Hepatocyte (in vitro differentiated cells): ENCODE data around the gene PLPP1. TPM values are rescaled to one million over a fixed set of nuclear protein-coding genes. Genes with fewer than 3 reads are reported as not detected.
A peak's percentile ranks its signal among the peaks of the same experiment; 100 is the strongest.

Experiments used
- DNase-seq: peaks from one replicate; pipeline ENCODE4 v3.0.0-alpha.2; 2016; ENCODE audit warnings: low spot score
- H2AFZ ChIP-seq: fragments of 200-600 bp; sonication (generic); 2 replicates; pipeline ENCODE4 v1.6.0; 2016; ENCODE audit warnings: antibody characterized with exemption, mild to moderate bottlenecking
- H3K27ac ChIP-seq: fragments of 200-600 bp; sonication (generic); 2 replicates; pipeline ENCODE4 v1.5.1; 2016; ENCODE audit warnings: mild to moderate bottlenecking
- H3K27me3 ChIP-seq: fragments of 200-600 bp; sonication (generic); 2 replicates; pipeline ENCODE4 v1.6.1; 2016
- H3K36me3 ChIP-seq: fragments of 200-600 bp; sonication (generic); replicated peaks from 2 replicates; pipeline ENCODE4 v1.5.1; 2016; ENCODE audit warnings: low read depth; ENCODE audit not compliant: insufficient read depth
- H3K4me1 ChIP-seq: fragments of 200-600 bp; sonication (generic); 2 replicates; pipeline ENCODE4 v1.5.1; 2016; ENCODE audit warnings: mild to moderate bottlenecking, moderate library complexity; ENCODE audit not compliant: insufficient read depth
- H3K4me2 ChIP-seq: fragments of 200-600 bp; sonication (generic); 2 replicates; pipeline ENCODE4 v1.6.0; 2016
- H3K4me3 ChIP-seq: fragments of 200-600 bp; sonication (generic); 2 replicates; pipeline ENCODE4 v1.5.1; 2016; ENCODE audit warnings: mild to moderate bottlenecking
- H3K79me2 ChIP-seq: fragments of 200-600 bp; sonication (generic); 2 replicates; pipeline ENCODE4 v1.6.0; 2017; ENCODE audit warnings: mild to moderate bottlenecking
- H3K9me2 ChIP-seq: fragments of 200-600 bp; sonication (generic); replicated peaks from 2 replicates; pipeline ENCODE4 v1.6.0; 2017; ENCODE audit warnings: mild to moderate bottlenecking; ENCODE audit not compliant: insufficient read depth
- H3K9me3 ChIP-seq: fragments of 200-600 bp; sonication (generic); 2 replicates; pipeline ENCODE4 v1.5.1; 2016; ENCODE audit warnings: low read depth, mild to moderate bottlenecking
- H4K20me1 ChIP-seq: fragments of 200-600 bp; sonication (generic); 2 replicates; pipeline ENCODE4 v1.6.0; 2016; ENCODE audit warnings: mild to moderate bottlenecking; ENCODE audit not compliant: insufficient read depth, poor library complexity, severe bottlenecking
- CTCF ChIP-seq: fragments of 200-600 bp; sonication (generic); IDR thresholded peaks from 2 replicates; pipeline ENCODE4 v1.5.1; 2016; ENCODE audit warnings: antibody characterized with exemption, mild to moderate bottlenecking; ENCODE audit not compliant: poor library complexity
- EZH2 ChIP-seq: fragments of 200-600 bp; sonication (generic); IDR thresholded peaks from 2 replicates; pipeline ENCODE4 v1.6.1; 2016; ENCODE audit warnings: antibody characterized with exemption, mild to moderate bottlenecking, borderline replicate concordance
- EZH2phosphoT487 ChIP-seq: fragments of 200-600 bp; sonication (generic); IDR thresholded peaks from one replicate; pipeline ENCODE4 v1.6.1; 2018; ENCODE audit warnings: antibody characterized with exemption, mild to moderate bottlenecking, low read depth, moderate library complexity; ENCODE audit not compliant: unreplicated experiment, severe bottlenecking
- WGBS: methylation state at CpG from one replicate; pipeline ENCODE4 v1.1.6; 2016; ENCODE audit warnings: low lambda C conversion rate; ENCODE audit errors: missing lambda C conversion rate; 5-methylcytosine and 5-hydroxymethylcytosine counted together
- polyA plus RNA-seq: library from polyadenylated mRNA; unstranded; fragments of >200 nt; fragmentation: Nextera tagmentation; extraction: Ambion mirVana; gene quantifications from 2 replicates; pipeline ENCODE4 v1.2.1, GENCODE V29; 2016
- total RNA-seq: library from RNA; depleted of rRNA; stranded (reverse); fragments of >200 nt; gene quantifications from 2 replicates; pipeline ENCODE4 v1.2.3, GENCODE V29; 2014

PLPP1 gene
- total and polyA plus RNA-seq, 2 experiments from 2014 or later = 80.1 to 84.9 TPM

GRCh38 chr5:55437859-55438206, 96.9 kb downstream of the PLPP1 start:
- no peak overlapping the region for H3K4me3 ChIP-seq
- H3K27me3 ChIP-seq = no peaks in the 10 kb centered on the region
- TF ChIP-seq EZH2phosphoT487 = no peak
- TF ChIP-seq CTCF = no peak
- TF ChIP-seq EZH2 = no peak
- H3K79me2 ChIP-seq = peaks cover 6% of the 10 kb centered on the region
- H3K4me1 ChIP-seq = peaks cover 20% of the 10 kb centered on the region
- 58% methylated on average over 2 of the region's 2 CpGs for WGBS
- no peak for DNase-seq
- no peaks in the 10 kb centered on the region for H3K9me3 ChIP-seq
- H4K20me1 ChIP-seq = no peaks in the 10 kb centered on the region
- no peak overlapping the region for H2AFZ ChIP-seq
- H3K4me2 ChIP-seq = peak overlapping the region; percentile 41
- H3K36me3 ChIP-seq = no peaks in the 10 kb centered on the region
- H3K9me2 ChIP-seq = no peaks in the 10 kb centered on the region
- peak overlapping the region; percentile 77 for H3K27ac ChIP-seq

GRCh38 chr5:55437452-55437851, 97.3 kb downstream of the PLPP1 start:
- Histone ChIP-seq H3K27ac (peak overlapping the region; percentile 77), H3K36me3 (no peaks in the 10 kb centered on the region), H3K9me3 (no peaks in the 10 kb centered on the region), H4K20me1 (no peaks in the 10 kb centered on the region), H3K9me2 (no peaks in the 10 kb centered on the region), H3K27me3 (no peaks in the 10 kb centered on the region), H3K4me1 (peaks cover 20% of the 10 kb centered on the region), H3K4me2 (peak overlapping the region; percentile 41), H3K4me3 (no peak overlapping the region), H3K79me2 (peaks cover 3% of the 10 kb centered on the region), H2AFZ (no peak overlapping the region)
- DNase-seq = no peak
- 63% methylated on average over 1 of the region's 1 CpG for WGBS
- no peak for TF ChIP-seq EZH2

GRCh38 chr5:55432549-55432948, 102.2 kb downstream of the PLPP1 start:
- peaks cover 24% of the 10 kb centered on the region for H3K79me2 ChIP-seq
- no peaks in the 10 kb centered on the region for H3K9me3 ChIP-seq
- no peaks in the 10 kb centered on the region for H3K9me2 ChIP-seq
- no peak overlapping the region for H2AFZ ChIP-seq
- 98% methylated on average over 4 of the region's 4 CpGs for WGBS
- DNase-seq = no peak
- no peaks in the 10 kb centered on the region for H4K20me1 ChIP-seq
- no peak overlapping the region for H3K4me2 ChIP-seq
- H3K27ac ChIP-seq = no peak overlapping the region
- no peaks in the 10 kb centered on the region for H3K27me3 ChIP-seq
- no peak overlapping the region for H3K4me3 ChIP-seq
- no peaks in the 10 kb centered on the region for H3K36me3 ChIP-seq
- H3K4me1 ChIP-seq = peaks cover 2% of the 10 kb centered on the region
- TF ChIP-seq EZH2phosphoT487 (no peak), EZH2 (no peak), CTCF (no peak)

GRCh38 chr5:55429613-55430253, 105.0 kb downstream of the PLPP1 start:
- 94% methylated on average over 9 of the region's 9 CpGs for WGBS

More at GRCh38 chr5:55429613-55430253, 105.0 kb downstream of the PLPP1 start:
- Histone ChIP-seq H3K27ac (no peak overlapping the region), H3K4me1 (no peaks in the 10 kb centered on the region), H3K36me3 (no peaks in the 10 kb centered on the region), H3K27me3 (no peaks in the 10 kb centered on the region), H3K9me2 (no peaks in the 10 kb centered on the region), H2AFZ (no peak overlapping the region), H3K79me2 (peaks cover 21% of the 10 kb centered on the region), H4K20me1 (no peaks in the 10 kb centered on the region), H3K4me3 (no peak overlapping the region), H3K9me3 (no peaks in the 10 kb centered on the region), H3K4me2 (no peak overlapping the region)
- TF ChIP-seq EZH2 = no peak
- TF ChIP-seq EZH2phosphoT487 = no peak
- no peak for TF ChIP-seq CTCF
- peak; percentile 32 for DNase-seq
